GM23338 (cell line): ENCODE results near the gene DDX4. TPM values are rescaled to one million over a fixed set of nuclear protein-coding genes. Genes with fewer than 3 reads are reported as not detected.

Experiments
- ATAC-seq: fragments of 200-7000 bp; cut with Tn5 transposase; 3 replicates; pipeline ENCODE4 v1.9.1; 2020
- DNase-seq: peaks from one replicate; pipeline ENCODE4 v3.0.0-alpha.2; 2015; ENCODE audit warnings: low spot score
- H2AFZ ChIP-seq: fragments of 200-600 bp; sonication (generic); 2 replicates; pipeline ENCODE4 v1.8.0; 2016; ENCODE audit warnings: antibody characterized with exemption, mild to moderate bottlenecking, moderate library complexity
- H3F3A ChIP-seq: fragments of 200-600 bp; sonication (generic); replicated peaks from 2 replicates; pipeline ENCODE4 v1.8.0; 2017; ENCODE audit warnings: antibody characterized with exemption, mixed run types, low read depth
- H3K27ac ChIP-seq: fragments of 200-600 bp; sonication (generic); 2 replicates; pipeline ENCODE4 v1.6.1; 2016; ENCODE audit warnings: low read depth
- H3K27me3 ChIP-seq: fragments of 200-600 bp; sonication (generic); 2 replicates; pipeline ENCODE4 v1.8.0; 2016; ENCODE audit warnings: mild to moderate bottlenecking, mixed run types, moderate library complexity; ENCODE audit not compliant: insufficient read depth
- H3K36me3 ChIP-seq: fragments of 200-600 bp; sonication (generic); 2 replicates; pipeline ENCODE4 v1.8.0; 2016; ENCODE audit warnings: mild to moderate bottlenecking; ENCODE audit not compliant: insufficient read depth
- H3K4me1 ChIP-seq: fragments of 200-600 bp; sonication (generic); 2 replicates; pipeline ENCODE4 v1.8.0; 2016; ENCODE audit warnings: mild to moderate bottlenecking, moderate library complexity; ENCODE audit not compliant: insufficient read depth
- H3K4me2 ChIP-seq: fragments of 200-600 bp; sonication (generic); 2 replicates; pipeline ENCODE4 v1.7.1; 2017; ENCODE audit warnings: mixed run types
- H3K4me3 ChIP-seq: fragments of 200-600 bp; sonication (generic); 2 replicates; pipeline ENCODE4 v1.6.1; 2016; ENCODE audit warnings: mixed run types
- H3K79me2 ChIP-seq: fragments of 200-600 bp; sonication (generic); replicated peaks from 2 replicates; pipeline ENCODE4 v1.8.0; 2017; ENCODE audit warnings: mild to moderate bottlenecking; ENCODE audit not compliant: insufficient read depth
- H3K9me2 ChIP-seq: fragments of 200-600 bp; sonication (generic); 2 replicates; pipeline ENCODE4 v1.8.0; 2017; ENCODE audit not compliant: insufficient read depth
- H4K20me1 ChIP-seq: fragments of 200-600 bp; sonication (generic); replicated peaks from 2 replicates; pipeline ENCODE4 v1.8.0; 2017; ENCODE audit warnings: mild to moderate bottlenecking; ENCODE audit not compliant: insufficient read depth
- H3K27ac Mint-ChIP-seq: 2 replicates; pipeline ENCODE4 v1.8.0; 2020; ENCODE audit warnings: inconsistent platforms, mild to moderate bottlenecking, moderate library complexity, mixed read lengths
- H3K27me3 Mint-ChIP-seq: 3 replicates; pipeline ENCODE4 v1.8.0; 2022; ENCODE audit warnings: low read depth, mild to moderate bottlenecking, moderate library complexity, mixed read lengths, inconsistent platforms; ENCODE audit not compliant: insufficient read depth, poor library complexity
- H3K36me3 Mint-ChIP-seq: 3 replicates; pipeline ENCODE4 v1.8.0; 2021; ENCODE audit warnings: low read depth, mild to moderate bottlenecking, inconsistent platforms, moderate library complexity, mixed read lengths
- H3K4me1 Mint-ChIP-seq: 3 replicates; pipeline ENCODE4 v1.8.0; 2020; ENCODE audit warnings: mild to moderate bottlenecking, inconsistent platforms, mixed read lengths
- H3K4me3 Mint-ChIP-seq: 3 replicates; pipeline ENCODE4 v1.8.0; 2021; ENCODE audit warnings: moderate library complexity, mild to moderate bottlenecking, inconsistent platforms, mixed read lengths
- H3K9me3 Mint-ChIP-seq: 3 replicates; pipeline ENCODE4 v1.8.0; 2020; ENCODE audit warnings: moderate library complexity, mild to moderate bottlenecking, inconsistent platforms, mixed read lengths
- NANOG ChIP-seq: IDR thresholded peaks from 2 replicates; pipeline ENCODE4 v1.6.1; 2016; ENCODE audit warnings: antibody characterized with exemption, borderline replicate concordance
- polyA plus RNA-seq: library from polyadenylated mRNA; unstranded; fragments of >200 nt; fragmentation: Nextera tagmentation; extraction: Ambion mirVana; gene quantifications from 2 replicates; pipeline ENCODE4 v1.2.1, GENCODE V29; 2016
- total RNA-seq: library from RNA; depleted of rRNA; stranded (reverse); fragments of >200 nt; shearing (Covaris generic); gene quantifications from 2 replicates; pipeline ENCODE4 v1.2.3, GENCODE V29; 2014
- TF ChIP-seq, protein P1 (sequence below): IDR thresholded peaks from one replicate; pipeline ENCODE4 v1.6.1; 2018; ENCODE audit warnings: antibody characterized with exemption; ENCODE audit not compliant: unreplicated experiment
- TF ChIP-seq, protein P2 (sequence below): fragments of 250-450 bp; sonication (Bioruptor Pico); IDR thresholded peaks from 2 replicates; pipeline ENCODE4 v1.5.0; 2020; ENCODE audit warnings: mild to moderate bottlenecking, moderate library complexity
- TF ChIP-seq, protein P3 (sequence below): IDR thresholded peaks from 2 replicates; pipeline ENCODE4 v1.6.1; 2016; ENCODE audit warnings: antibody characterized with exemption

Gene DDX4
- total and polyA plus RNA-seq, 2 experiments from 2014 or later: 0.83 TPM; not detected in 1

DNA sequence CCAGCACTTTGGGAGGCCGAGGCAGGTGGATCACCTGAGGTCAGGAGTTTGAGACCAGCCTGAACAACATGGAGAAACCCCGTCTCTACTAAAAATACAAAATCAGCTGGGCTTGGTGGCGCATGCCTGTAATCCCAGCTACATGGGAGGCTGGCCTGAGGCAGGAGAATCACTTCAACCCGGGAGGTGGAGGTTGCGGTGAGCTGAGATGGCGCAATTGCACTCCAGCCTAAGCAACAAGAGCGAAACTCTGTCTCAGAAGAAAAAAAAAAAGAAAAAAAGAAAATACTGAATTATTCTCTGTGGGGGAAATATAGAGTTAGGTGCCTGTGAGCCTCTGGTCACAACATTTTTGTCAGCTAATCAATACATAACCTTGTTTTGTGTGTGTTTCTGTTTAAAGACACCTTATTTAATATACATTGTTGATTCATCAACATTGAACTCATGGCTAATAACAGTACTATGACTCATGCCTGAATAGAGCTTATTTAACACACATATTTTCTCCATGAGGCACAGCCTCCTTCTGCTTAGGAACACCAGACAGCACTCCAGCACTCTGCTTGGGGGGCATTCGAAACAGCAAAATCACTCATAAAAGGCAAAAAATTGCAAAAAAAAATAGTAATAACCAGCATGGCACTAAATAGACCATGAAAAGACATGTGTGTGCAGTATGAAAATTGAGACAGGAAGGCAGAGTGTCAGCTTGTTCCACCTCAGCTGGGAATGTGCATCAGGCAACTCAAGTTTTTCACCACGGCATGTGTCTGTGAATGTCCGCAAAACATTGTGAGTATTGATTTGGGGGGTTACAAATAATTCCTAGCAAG lies 113.2 kb downstream of the DDX4 start, which contains the start of gene IL31RA:
Gene IL31RA (plus strand): TSS at position 519 of the 836 bp plus-strand sequence. CDS start 214 bp downstream, at position 733.
- Mint-ChIP-seq H3K4me3 (no peak within 1 kb of the TSS), H3K4me1 (no peaks in the 10 kb centered on the region; the same call in 2 of the 3 replicates), H3K27me3 (peaks cover 3% of the 10 kb centered on the region), H3K27ac (no peak within 1 kb of the TSS), H3K9me3 (no peaks in the 10 kb centered on the region), H3K36me3 (no peaks in the 10 kb centered on the region)
- no peak within 1 kb of the TSS for H3K4me3 ChIP-seq
- H3F3A ChIP-seq: no peaks in the 10 kb centered on the region
- no peaks in the 10 kb centered on the region for H3K9me2 ChIP-seq
- TF ChIP-seq, protein P1, sequence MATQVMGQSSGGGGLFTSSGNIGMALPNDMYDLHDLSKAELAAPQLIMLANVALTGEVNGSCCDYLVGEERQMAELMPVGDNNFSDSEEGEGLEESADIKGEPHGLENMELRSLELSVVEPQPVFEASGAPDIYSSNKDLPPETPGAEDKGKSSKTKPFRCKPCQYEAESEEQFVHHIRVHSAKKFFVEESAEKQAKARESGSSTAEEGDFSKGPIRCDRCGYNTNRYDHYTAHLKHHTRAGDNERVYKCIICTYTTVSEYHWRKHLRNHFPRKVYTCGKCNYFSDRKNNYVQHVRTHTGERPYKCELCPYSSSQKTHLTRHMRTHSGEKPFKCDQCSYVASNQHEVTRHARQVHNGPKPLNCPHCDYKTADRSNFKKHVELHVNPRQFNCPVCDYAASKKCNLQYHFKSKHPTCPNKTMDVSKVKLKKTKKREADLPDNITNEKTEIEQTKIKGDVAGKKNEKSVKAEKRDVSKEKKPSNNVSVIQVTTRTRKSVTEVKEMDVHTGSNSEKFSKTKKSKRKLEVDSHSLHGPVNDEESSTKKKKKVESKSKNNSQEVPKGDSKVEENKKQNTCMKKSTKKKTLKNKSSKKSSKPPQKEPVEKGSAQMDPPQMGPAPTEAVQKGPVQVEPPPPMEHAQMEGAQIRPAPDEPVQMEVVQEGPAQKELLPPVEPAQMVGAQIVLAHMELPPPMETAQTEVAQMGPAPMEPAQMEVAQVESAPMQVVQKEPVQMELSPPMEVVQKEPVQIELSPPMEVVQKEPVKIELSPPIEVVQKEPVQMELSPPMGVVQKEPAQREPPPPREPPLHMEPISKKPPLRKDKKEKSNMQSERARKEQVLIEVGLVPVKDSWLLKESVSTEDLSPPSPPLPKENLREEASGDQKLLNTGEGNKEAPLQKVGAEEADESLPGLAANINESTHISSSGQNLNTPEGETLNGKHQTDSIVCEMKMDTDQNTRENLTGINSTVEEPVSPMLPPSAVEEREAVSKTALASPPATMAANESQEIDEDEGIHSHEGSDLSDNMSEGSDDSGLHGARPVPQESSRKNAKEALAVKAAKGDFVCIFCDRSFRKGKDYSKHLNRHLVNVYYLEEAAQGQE: no peak
- no peak for TF ChIP-seq NANOG
- TF ChIP-seq, protein P2, sequence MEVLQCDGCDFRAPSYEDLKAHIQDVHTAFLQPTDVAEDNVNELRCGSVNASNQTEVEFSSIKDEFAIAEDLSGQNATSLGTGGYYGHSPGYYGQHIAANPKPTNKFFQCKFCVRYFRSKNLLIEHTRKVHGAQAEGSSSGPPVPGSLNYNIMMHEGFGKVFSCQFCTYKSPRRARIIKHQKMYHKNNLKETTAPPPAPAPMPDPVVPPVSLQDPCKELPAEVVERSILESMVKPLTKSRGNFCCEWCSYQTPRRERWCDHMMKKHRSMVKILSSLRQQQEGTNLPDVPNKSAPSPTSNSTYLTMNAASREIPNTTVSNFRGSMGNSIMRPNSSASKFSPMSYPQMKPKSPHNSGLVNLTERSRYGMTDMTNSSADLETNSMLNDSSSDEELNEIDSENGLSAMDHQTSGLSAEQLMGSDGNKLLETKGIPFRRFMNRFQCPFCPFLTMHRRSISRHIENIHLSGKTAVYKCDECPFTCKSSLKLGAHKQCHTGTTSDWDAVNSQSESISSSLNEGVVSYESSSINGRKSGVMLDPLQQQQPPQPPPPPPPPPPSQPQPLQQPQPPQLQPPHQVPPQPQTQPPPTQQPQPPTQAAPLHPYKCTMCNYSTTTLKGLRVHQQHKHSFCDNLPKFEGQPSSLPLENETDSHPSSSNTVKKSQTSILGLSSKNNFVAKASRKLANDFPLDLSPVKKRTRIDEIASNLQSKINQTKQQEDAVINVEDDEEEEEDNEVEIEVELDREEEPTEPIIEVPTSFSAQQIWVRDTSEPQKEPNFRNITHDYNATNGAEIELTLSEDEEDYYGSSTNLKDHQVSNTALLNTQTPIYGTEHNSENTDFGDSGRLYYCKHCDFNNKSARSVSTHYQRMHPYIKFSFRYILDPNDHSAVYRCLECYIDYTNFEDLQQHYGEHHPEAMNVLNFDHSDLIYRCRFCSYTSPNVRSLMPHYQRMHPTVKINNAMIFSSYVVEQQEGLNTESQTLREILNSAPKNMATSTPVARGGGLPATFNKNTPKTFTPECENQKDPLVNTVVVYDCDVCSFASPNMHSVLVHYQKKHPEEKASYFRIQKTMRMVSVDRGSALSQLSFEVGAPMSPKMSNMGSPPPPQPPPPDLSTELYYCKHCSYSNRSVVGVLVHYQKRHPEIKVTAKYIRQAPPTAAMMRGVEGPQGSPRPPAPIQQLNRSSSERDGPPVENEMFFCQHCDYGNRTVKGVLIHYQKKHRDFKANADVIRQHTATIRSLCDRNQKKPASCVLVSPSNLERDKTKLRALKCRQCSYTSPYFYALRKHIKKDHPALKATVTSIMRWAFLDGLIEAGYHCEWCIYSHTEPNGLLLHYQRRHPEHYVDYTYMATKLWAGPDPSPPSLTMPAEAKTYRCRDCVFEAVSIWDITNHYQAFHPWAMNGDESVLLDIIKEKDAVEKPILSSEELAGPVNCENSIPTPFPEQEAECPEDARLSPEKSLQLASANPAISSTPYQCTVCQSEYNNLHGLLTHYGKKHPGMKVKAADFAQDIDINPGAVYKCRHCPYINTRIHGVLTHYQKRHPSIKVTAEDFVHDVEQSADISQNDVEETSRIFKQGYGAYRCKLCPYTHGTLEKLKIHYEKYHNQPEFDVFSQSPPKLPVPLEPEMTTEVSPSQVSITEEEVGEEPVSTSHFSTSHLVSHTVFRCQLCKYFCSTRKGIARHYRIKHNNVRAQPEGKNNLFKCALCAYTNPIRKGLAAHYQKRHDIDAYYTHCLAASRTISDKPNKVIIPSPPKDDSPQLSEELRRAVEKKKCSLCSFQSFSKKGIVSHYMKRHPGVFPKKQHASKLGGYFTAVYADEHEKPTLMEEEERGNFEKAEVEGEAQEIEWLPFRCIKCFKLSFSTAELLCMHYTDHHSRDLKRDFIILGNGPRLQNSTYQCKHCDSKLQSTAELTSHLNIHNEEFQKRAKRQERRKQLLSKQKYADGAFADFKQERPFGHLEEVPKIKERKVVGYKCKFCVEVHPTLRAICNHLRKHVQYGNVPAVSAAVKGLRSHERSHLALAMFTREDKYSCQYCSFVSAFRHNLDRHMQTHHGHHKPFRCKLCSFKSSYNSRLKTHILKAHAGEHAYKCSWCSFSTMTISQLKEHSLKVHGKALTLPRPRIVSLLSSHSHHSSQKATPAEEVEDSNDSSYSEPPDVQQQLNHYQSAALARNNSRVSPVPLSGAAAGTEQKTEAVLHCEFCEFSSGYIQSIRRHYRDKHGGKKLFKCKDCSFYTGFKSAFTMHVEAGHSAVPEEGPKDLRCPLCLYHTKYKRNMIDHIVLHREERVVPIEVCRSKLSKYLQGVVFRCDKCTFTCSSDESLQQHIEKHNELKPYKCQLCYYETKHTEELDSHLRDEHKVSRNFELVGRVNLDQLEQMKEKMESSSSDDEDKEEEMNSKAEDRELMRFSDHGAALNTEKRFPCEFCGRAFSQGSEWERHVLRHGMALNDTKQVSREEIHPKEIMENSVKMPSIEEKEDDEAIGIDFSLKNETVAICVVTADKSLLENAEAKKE (CRISPR knock-in tag): no peak
- TF ChIP-seq, protein P3, sequence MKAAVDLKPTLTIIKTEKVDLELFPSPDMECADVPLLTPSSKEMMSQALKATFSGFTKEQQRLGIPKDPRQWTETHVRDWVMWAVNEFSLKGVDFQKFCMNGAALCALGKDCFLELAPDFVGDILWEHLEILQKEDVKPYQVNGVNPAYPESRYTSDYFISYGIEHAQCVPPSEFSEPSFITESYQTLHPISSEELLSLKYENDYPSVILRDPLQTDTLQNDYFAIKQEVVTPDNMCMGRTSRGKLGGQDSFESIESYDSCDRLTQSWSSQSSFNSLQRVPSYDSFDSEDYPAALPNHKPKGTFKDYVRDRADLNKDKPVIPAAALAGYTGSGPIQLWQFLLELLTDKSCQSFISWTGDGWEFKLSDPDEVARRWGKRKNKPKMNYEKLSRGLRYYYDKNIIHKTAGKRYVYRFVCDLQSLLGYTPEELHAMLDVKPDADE: no peak
- ATAC-seq (no peak), DNase-seq (no peak)
- no peak within 1 kb of the TSS for H3K4me2 ChIP-seq
- no peaks in the 10 kb centered on the region for H3K36me3 ChIP-seq
- H3K27ac ChIP-seq: no peak within 1 kb of the TSS
- no peaks in the 10 kb centered on the region for H3K27me3 ChIP-seq
- no peaks in the 10 kb centered on the region for H4K20me1 ChIP-seq
- no peaks in the 10 kb centered on the region for H3K4me1 ChIP-seq
- 0 out of 2 replicates have a peak within 1 kb of the TSS, but pooled peaks have one; percentile 1 for H2AFZ ChIP-seq
- H3K79me2 ChIP-seq: no peaks in the 10 kb centered on the region
